Testis (tissue), 2 donors: Measurements from ENCODE around the gene GLS.

ENCODE experiments used
- CTCF ChIP-seq, 3 experiments: fragments of 450-650 bp in 2 of 3; fragments of 200-600 bp in 1 of 3; sonication (generic) in 1 of 3; IDR thresholded peaks; one replicate each; pipeline ENCODE4 v1.5.1; 2016 to 2019; ENCODE audit warnings: antibody characterized with exemption in 3 of 3, mild to moderate bottlenecking in 2 of 3, moderate library complexity in 1 of 3
- POLR2A ChIP-seq: fragments of 450-650 bp; IDR thresholded peaks from one replicate; pipeline ENCODE4 v1.6.1; 2017; ENCODE audit warnings: antibody characterized with exemption, mild to moderate bottlenecking, moderate library complexity

DNA sequence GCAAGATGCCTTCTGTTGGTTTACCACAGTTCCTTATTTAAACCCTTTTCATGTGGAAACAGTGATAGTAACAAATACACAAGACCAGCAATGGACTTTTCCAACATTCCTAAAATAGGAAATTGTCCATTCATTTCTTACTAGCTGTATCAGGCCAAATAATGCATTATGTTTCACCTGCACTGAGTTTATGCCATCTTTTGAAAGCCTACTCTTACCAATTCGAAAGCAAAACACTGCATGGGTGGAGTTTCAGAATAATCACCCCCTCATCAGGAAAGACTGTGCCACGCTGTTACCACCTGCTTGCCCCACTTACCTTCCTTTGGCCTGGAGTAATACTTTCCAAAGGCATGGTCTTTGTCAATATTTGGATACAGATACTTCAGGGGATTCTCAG lies 95.9 kb downstream of the GLS start:
- TF ChIP-seq CTCF (IDR thresholded peaks at IDR 0.05) (no peak), POLR2A (no peak)
